Neural cell (in vitro differentiated cells): ENCODE measurements around the gene CDKL1. TPM values are rescaled to one million over a fixed set of nuclear protein-coding genes. Genes with fewer than 3 reads are reported as not detected.
"Not testable (repeated sequence)": the region's sequence is repeated elsewhere in the genome, so short reads cannot be mapped to it uniquely, and the experiment has no call there.

ENCODE experiments used
- H2AFZ ChIP-seq: fragments of 200-600, 300-800 bp; sonication (generic), shearing (Covaris generic); 2 replicates; pipeline ENCODE4 v1.6.0; 2014; ENCODE audit warnings: low read depth, mild to moderate bottlenecking, antibody characterized with exemption, low read length, moderate library complexity
- H3F3A ChIP-seq: fragments of 200-600 bp; shearing (Covaris generic); 2 replicates; pipeline ENCODE4 v1.6.1; 2016; ENCODE audit warnings: mild to moderate bottlenecking, moderate library complexity, mixed read lengths, antibody characterized with exemption, low read length; ENCODE audit not compliant: insufficient read depth, poor library complexity, severe bottlenecking
- H3K27ac ChIP-seq: fragments of 200-600, 300-800 bp; sonication (generic), shearing (Covaris generic); 2 replicates; pipeline ENCODE4 v1.5.1; 2014; ENCODE audit warnings: mild to moderate bottlenecking, low read length, moderate library complexity
- H3K27me3 ChIP-seq: fragments of 300-800, 200-600 bp; sonication (generic), shearing (Covaris generic); 2 replicates; pipeline ENCODE4 v1.6.0; 2014; ENCODE audit warnings: mild to moderate bottlenecking, low read depth, low read length, moderate library complexity; ENCODE audit not compliant: insufficient read depth
- H3K36me3 ChIP-seq: fragments of 300-800, 200-600 bp; sonication (generic), shearing (Covaris generic); 2 replicates; pipeline ENCODE4 v1.5.1; 2014; ENCODE audit warnings: mild to moderate bottlenecking, antibody characterized with exemption, low read length, moderate library complexity; ENCODE audit not compliant: insufficient read depth
- H3K4me2 ChIP-seq: fragments of 300-800, 200-600 bp; sonication (generic), shearing (Covaris generic); 2 replicates; pipeline ENCODE4 v1.6.0; 2014; ENCODE audit warnings: mild to moderate bottlenecking, low read length
- H3K4me3 ChIP-seq: fragments of 300-800, 200-600 bp; sonication (generic), shearing (Covaris generic); 2 replicates; pipeline ENCODE4 v1.5.1; 2014; ENCODE audit warnings: mild to moderate bottlenecking, low read length, moderate library complexity
- H3K79me2 ChIP-seq: fragments of 200-600 bp; shearing (Covaris generic); replicated peaks from 2 replicates; pipeline ENCODE4 v1.6.0; 2014; ENCODE audit warnings: mild to moderate bottlenecking, low read length, moderate library complexity; ENCODE audit not compliant: insufficient read depth
- H3K9ac ChIP-seq: fragments of 300-800, 200-600 bp; sonication (generic), shearing (Covaris generic); 2 replicates; pipeline ENCODE4 v1.6.1; 2016; ENCODE audit warnings: mild to moderate bottlenecking, low read length, mixed read lengths
- H3K9me2 ChIP-seq: fragments of 200-600 bp; shearing (Covaris generic); 2 replicates; pipeline ENCODE4 v1.6.1; 2016; ENCODE audit warnings: mild to moderate bottlenecking, low read length, mixed read lengths; ENCODE audit not compliant: insufficient read depth
- H3K9me3 ChIP-seq: fragments of 200-600, 300-800 bp; sonication (generic), shearing (Covaris generic); 2 replicates; pipeline ENCODE4 v1.6.1; 2016; ENCODE audit warnings: mild to moderate bottlenecking, mixed run types, low read length, moderate library complexity, mixed read lengths
- H4K20me1 ChIP-seq: fragments of 200-600 bp; shearing (Covaris generic); 2 replicates; pipeline ENCODE4 v1.6.1; 2016; ENCODE audit warnings: mild to moderate bottlenecking, mixed run types; ENCODE audit not compliant: insufficient read depth
- EP300 ChIP-seq: fragments of 450-650 bp; conservative IDR thresholded peaks from 2 replicates; pipeline ENCODE4 v1.6.1; 2014; ENCODE audit warnings: antibody characterized with exemption, mild to moderate bottlenecking, moderate library complexity; ENCODE audit not compliant: poor library complexity, severe bottlenecking
- EZH2 ChIP-seq: fragments of 200-600, 300-800 bp; shearing (Covaris generic), sonication (generic); IDR thresholded peaks from 2 replicates; pipeline ENCODE4 v1.6.1; 2014; ENCODE audit warnings: antibody characterized with exemption, low read length, borderline replicate concordance, mild to moderate bottlenecking; ENCODE audit not compliant: insufficient read depth, poor library complexity, severe bottlenecking
- MXI1 ChIP-seq: fragments of 450-650 bp; conservative IDR thresholded peaks from 2 replicates; pipeline ENCODE4 v1.6.1; 2014; ENCODE audit warnings: antibody characterized with exemption, mild to moderate bottlenecking; ENCODE audit not compliant: poor library complexity, severe bottlenecking
- POLR2AphosphoS5 ChIP-seq: IDR thresholded peaks from 2 replicates; pipeline ENCODE4 v1.6.1; 2012
- RAD21 ChIP-seq: fragments of 450-650 bp; conservative IDR thresholded peaks from 2 replicates; pipeline ENCODE4 v1.6.1; 2014; ENCODE audit warnings: antibody characterized with exemption, mild to moderate bottlenecking, moderate library complexity
- SMC3 ChIP-seq: fragments of 450-650 bp; conservative IDR thresholded peaks from 2 replicates; pipeline ENCODE4 v1.6.1; 2014; ENCODE audit warnings: antibody characterized with exemption, mild to moderate bottlenecking, moderate library complexity; ENCODE audit not compliant: poor library complexity
- TAF1 ChIP-seq: IDR thresholded peaks from 2 replicates; pipeline ENCODE4 v1.6.1; 2012; ENCODE audit warnings: low read depth
- polyA plus RNA-seq: library from polyadenylated mRNA; depleted of rRNA; stranded (reverse); fragments of >200 nt; gene quantifications from 2 replicates; pipeline ENCODE4 v1.2.3, GENCODE V29; 2014
- TF ChIP-seq, protein P1 (sequence below): fragments of 450-650 bp; IDR thresholded peaks from 2 replicates; pipeline ENCODE4 v1.5.1; 2014; ENCODE audit warnings: antibody characterized with exemption, mild to moderate bottlenecking, moderate library complexity; ENCODE audit not compliant: poor library complexity, severe bottlenecking
- TF ChIP-seq, protein P2 (sequence below): IDR thresholded peaks from 2 replicates; pipeline ENCODE4 v1.6.1; 2012; ENCODE audit warnings: borderline replicate concordance

The CDKL1 gene
- polyA plus RNA-seq, 1 donor from 2014 or later, result 3.1 TPM

DNA sequence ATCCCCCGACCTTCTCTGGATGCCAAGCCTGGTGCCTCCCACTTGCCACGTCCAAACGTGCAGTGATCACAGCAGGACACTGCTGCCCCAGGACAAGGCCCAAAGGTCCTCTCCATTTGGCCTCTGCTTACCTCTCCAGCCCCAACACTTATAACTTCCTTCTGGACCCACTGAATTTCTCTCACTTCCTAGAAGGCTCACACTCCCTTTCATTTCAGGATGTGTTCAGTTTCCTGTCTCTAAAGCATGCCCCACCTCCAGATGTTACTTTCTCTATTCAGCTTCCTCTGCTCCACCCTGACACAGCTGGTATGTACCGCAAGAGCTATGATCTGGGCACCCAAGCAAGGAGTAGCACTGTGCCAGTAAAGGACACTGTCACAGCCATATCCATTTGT is 33.0 kb downstream of the CDKL1 start:
- no peak overlapping the region for H2AFZ ChIP-seq
- TF ChIP-seq SMC3, result no peak
- TF ChIP-seq, protein P1, sequence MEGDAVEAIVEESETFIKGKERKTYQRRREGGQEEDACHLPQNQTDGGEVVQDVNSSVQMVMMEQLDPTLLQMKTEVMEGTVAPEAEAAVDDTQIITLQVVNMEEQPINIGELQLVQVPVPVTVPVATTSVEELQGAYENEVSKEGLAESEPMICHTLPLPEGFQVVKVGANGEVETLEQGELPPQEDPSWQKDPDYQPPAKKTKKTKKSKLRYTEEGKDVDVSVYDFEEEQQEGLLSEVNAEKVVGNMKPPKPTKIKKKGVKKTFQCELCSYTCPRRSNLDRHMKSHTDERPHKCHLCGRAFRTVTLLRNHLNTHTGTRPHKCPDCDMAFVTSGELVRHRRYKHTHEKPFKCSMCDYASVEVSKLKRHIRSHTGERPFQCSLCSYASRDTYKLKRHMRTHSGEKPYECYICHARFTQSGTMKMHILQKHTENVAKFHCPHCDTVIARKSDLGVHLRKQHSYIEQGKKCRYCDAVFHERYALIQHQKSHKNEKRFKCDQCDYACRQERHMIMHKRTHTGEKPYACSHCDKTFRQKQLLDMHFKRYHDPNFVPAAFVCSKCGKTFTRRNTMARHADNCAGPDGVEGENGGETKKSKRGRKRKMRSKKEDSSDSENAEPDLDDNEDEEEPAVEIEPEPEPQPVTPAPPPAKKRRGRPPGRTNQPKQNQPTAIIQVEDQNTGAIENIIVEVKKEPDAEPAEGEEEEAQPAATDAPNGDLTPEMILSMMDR, result no peak
- no peak for TF ChIP-seq EP300
- TF ChIP-seq, protein P2, sequence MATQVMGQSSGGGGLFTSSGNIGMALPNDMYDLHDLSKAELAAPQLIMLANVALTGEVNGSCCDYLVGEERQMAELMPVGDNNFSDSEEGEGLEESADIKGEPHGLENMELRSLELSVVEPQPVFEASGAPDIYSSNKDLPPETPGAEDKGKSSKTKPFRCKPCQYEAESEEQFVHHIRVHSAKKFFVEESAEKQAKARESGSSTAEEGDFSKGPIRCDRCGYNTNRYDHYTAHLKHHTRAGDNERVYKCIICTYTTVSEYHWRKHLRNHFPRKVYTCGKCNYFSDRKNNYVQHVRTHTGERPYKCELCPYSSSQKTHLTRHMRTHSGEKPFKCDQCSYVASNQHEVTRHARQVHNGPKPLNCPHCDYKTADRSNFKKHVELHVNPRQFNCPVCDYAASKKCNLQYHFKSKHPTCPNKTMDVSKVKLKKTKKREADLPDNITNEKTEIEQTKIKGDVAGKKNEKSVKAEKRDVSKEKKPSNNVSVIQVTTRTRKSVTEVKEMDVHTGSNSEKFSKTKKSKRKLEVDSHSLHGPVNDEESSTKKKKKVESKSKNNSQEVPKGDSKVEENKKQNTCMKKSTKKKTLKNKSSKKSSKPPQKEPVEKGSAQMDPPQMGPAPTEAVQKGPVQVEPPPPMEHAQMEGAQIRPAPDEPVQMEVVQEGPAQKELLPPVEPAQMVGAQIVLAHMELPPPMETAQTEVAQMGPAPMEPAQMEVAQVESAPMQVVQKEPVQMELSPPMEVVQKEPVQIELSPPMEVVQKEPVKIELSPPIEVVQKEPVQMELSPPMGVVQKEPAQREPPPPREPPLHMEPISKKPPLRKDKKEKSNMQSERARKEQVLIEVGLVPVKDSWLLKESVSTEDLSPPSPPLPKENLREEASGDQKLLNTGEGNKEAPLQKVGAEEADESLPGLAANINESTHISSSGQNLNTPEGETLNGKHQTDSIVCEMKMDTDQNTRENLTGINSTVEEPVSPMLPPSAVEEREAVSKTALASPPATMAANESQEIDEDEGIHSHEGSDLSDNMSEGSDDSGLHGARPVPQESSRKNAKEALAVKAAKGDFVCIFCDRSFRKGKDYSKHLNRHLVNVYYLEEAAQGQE, result no peak
- TF ChIP-seq POLR2AphosphoS5, result no peak
- no peak for TF ChIP-seq EZH2
- TF ChIP-seq MXI1, result no peak
- TF ChIP-seq TAF1, result no peak
- no peak for TF ChIP-seq RAD21

GRCh38 chr14:50362764-50363713 is 33.6 kb downstream of the CDKL1 start:
- H3K27me3 ChIP-seq, result no peaks in the 10 kb centered on the region
- H3K79me2 ChIP-seq, result no peaks in the 10 kb centered on the region
- H3K9me2 ChIP-seq, result no peaks in the 10 kb centered on the region
- H3K36me3 ChIP-seq, result no peaks in the 10 kb centered on the region
- H4K20me1 ChIP-seq, result no peaks in the 10 kb centered on the region
- H3F3A ChIP-seq, result no peaks in the 10 kb centered on the region
- no peak overlapping the region for H3K4me3 ChIP-seq
- no peak overlapping the region for H3K27ac ChIP-seq
- H2AFZ ChIP-seq, result no peak overlapping the region
- H3K9me3 ChIP-seq, result no peaks in the 10 kb centered on the region
- TF ChIP-seq RAD21 (no peak), SMC3 (no peak)
- no peak overlapping the region for H3K9ac ChIP-seq
- H3K4me2 ChIP-seq, result no peak overlapping the region

More for the DNA sequence above, 33.0 kb downstream of the CDKL1 start:
- H3K9me3 ChIP-seq, result no peaks in the 10 kb centered on the region
- no peaks in the 10 kb centered on the region for H3K36me3 ChIP-seq
- H3F3A ChIP-seq, result no peaks in the 10 kb centered on the region
- no peak overlapping the region for H3K4me3 ChIP-seq
- H3K27me3 ChIP-seq, result no peaks in the 10 kb centered on the region
- H3K9me2 ChIP-seq, result no peaks in the 10 kb centered on the region
- no peak overlapping the region for H3K27ac ChIP-seq
- no peaks in the 10 kb centered on the region for H4K20me1 ChIP-seq
- no peaks in the 10 kb centered on the region for H3K79me2 ChIP-seq
- H3K9ac ChIP-seq, result no peak overlapping the region
- no peak overlapping the region for H3K4me2 ChIP-seq

GRCh38 chr14:50361473-50362403 is 34.9 kb downstream of the CDKL1 start:
- not testable (repeated sequence) for H3F3A ChIP-seq, H3K27me3 ChIP-seq, H3K36me3 ChIP-seq, H4K20me1 ChIP-seq, H2AFZ ChIP-seq, H3K9me2 ChIP-seq, H3K9me3 ChIP-seq, H3K4me3 ChIP-seq, H3K4me2 ChIP-seq, H3K79me2 ChIP-seq, H3K27ac ChIP-seq, H3K9ac ChIP-seq
